WERI-Rb-1 (cell line): Measurements from ENCODE around the gene ANKHD1.

Experiments
- DNase-seq: peaks from one replicate; pipeline ENCODE4 v3.0.0-alpha.2; 2020
- H3K27ac ChIP-seq: fragments of 250-450 bp; sonication (Bioruptor Pico); 2 replicates; pipeline ENCODE4 v1.5.1; 2020; ENCODE audit warnings: mild to moderate bottlenecking, moderate library complexity
- H3K27me3 ChIP-seq: fragments of 250-450 bp; sonication (Bioruptor Pico); 2 replicates; pipeline ENCODE4 v1.5.1; 2021; ENCODE audit warnings: mild to moderate bottlenecking, low read depth, moderate library complexity; ENCODE audit not compliant: insufficient read depth, severe bottlenecking
- H3K36me3 ChIP-seq: fragments of 250-450 bp; sonication (Bioruptor Pico); 2 replicates; pipeline ENCODE4 v1.5.1; 2020; ENCODE audit warnings: mild to moderate bottlenecking, moderate library complexity
- H3K4me3 ChIP-seq: 2 replicates; pipeline ENCODE4 v1.5.1; 2011; ENCODE audit warnings: low read depth, mild to moderate bottlenecking, control low read depth, low read length
- H3K9me3 ChIP-seq: fragments of 250-450 bp; sonication (Bioruptor Pico); 2 replicates; pipeline ENCODE4 v1.5.1; 2021; ENCODE audit warnings: mild to moderate bottlenecking, moderate library complexity; ENCODE audit not compliant: severe bottlenecking
- CTCF ChIP-seq: IDR thresholded peaks from 2 replicates; pipeline ENCODE4 v1.5.1; 2011; ENCODE audit warnings: low read depth, mild to moderate bottlenecking, control low read depth, inconsistent platforms, low read length

ANKHD1 gene

GRCh38 chr5:140382866-140383265 lies 18.8 kb upstream of the ANKHD1 start:
- TF ChIP-seq CTCF, result no peak

DNA sequence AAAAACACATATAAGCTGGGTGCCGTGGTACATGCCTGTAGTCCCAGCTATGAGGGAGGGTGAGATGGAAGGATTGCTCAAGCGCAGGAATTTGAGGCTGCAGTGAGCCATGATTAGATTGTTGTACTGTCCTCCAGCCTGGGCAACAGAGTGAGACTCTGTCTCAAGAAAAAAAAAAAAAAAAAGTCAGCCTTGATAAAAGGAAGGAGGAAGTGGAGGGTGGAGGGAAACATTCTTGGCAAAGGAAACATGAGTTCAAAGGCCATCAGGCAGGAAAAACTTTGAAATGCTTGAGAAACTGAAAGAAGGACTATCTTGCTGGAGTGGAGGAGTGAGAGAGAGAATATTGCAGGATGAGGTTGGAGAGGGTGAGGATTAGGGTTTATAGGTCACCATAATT lies 18.3 kb upstream of the ANKHD1 start:
- H3K36me3 ChIP-seq, result no peaks in the 10 kb centered on the region
- H3K9me3 ChIP-seq, result no peaks in the 10 kb centered on the region
- DNase-seq, result no peak
- no peak for TF ChIP-seq CTCF
- no peak overlapping the region for H3K27ac ChIP-seq
- no peak overlapping the region for H3K4me3 ChIP-seq
- no peaks in the 10 kb centered on the region for H3K27me3 ChIP-seq

More at GRCh38 chr5:140382866-140383265, 18.8 kb upstream of the ANKHD1 start:
- H3K36me3 ChIP-seq, result no peaks in the 10 kb centered on the region
- no peak for DNase-seq
- no peaks in the 10 kb centered on the region for H3K9me3 ChIP-seq
- no peak overlapping the region for H3K4me3 ChIP-seq
- no peak overlapping the region for H3K27ac ChIP-seq
- no peaks in the 10 kb centered on the region for H3K27me3 ChIP-seq

DNA sequence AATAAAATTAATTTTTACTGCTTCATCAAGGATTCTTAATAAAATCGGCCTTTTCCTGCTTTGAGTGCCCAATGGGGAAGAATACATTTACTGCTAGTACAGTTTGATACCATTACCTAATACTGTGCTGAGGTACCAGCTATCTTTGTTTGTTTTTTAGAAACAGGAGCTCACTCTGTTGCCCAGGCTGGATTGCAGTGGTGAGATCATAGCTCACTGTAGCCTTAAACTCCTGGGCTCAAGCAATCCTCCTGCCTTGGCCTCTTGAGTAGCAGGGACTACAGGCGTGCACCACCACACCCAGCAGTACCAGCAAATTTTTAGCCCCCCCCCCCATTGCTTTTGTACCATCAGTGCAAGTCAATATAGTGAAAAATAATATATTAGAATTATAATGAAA lies 13.6 kb upstream of the ANKHD1 start:
- no peak for TF ChIP-seq CTCF
- Histone ChIP-seq H3K9me3 (no peaks in the 10 kb centered on the region), H3K27me3 (no peaks in the 10 kb centered on the region), H3K4me3 (no peak overlapping the region), H3K36me3 (no peaks in the 10 kb centered on the region), H3K27ac (no peak overlapping the region)
- no peak for DNase-seq

- Histone ChIP-seq H3K27me3 (no peaks in the 10 kb centered on the region), H3K9me3 (no peaks in the 10 kb centered on the region), H3K36me3 (no peaks in the 10 kb centered on the region), H3K4me3 (no peak overlapping the region), H3K27ac (no peak overlapping the region)
- no peak for DNase-seq
- TF ChIP-seq CTCF, result no peak
These were observed 10.3 kb upstream of the ANKHD1 start for GRCh38 chr5:140391312-140391711.

DNA sequence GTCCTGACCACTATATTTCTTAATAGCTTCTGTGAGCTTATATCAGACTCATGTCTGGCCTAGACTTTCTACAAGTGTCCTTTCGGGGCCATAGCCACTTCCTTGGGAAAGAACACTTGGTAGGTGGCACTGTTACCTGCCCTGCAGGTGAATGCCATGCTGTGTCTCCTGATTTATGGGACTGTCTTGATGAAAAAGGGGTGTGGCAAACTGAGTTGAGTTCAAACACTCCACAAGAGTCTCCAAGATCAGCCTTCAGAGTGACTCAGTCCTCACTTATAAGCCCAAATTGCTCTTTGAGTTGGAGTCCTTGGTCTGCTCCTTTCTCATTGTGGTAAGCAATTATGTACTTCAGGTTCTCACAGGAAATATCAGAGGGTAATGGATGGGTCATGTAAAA lies 9.9 kb upstream of the ANKHD1 start:
- no peaks in the 10 kb centered on the region for H3K27me3 ChIP-seq
- H3K36me3 ChIP-seq, result no peaks in the 10 kb centered on the region
- H3K4me3 ChIP-seq, result no peak overlapping the region
- no peak for TF ChIP-seq CTCF
- H3K27ac ChIP-seq, result no peak overlapping the region
- no peak for DNase-seq
- no peaks in the 10 kb centered on the region for H3K9me3 ChIP-seq

- TF ChIP-seq CTCF, result no peak
- Histone ChIP-seq H3K4me3 (no peak overlapping the region), H3K36me3 (no peaks in the 10 kb centered on the region), H3K27ac (no peak overlapping the region), H3K9me3 (no peaks in the 10 kb centered on the region), H3K27me3 (no peaks in the 10 kb centered on the region)
- no peak for DNase-seq
These were observed 7.9 kb upstream of the ANKHD1 start for GRCh38 chr5:140393738-140394137.
